Muscle layer of colon (tissue), 2 donors: Measurements from ENCODE around the gene CARMIL3.
"Not testable (repeated sequence)": the region's sequence is repeated elsewhere in the genome, so short reads cannot be mapped to it uniquely, and the experiment has no call there.

Experiments used
- H3K27ac ChIP-seq: one replicate; pipeline ENCODE4 v1.7.0; 2013; ENCODE audit warnings: low read depth, mild to moderate bottlenecking, low read length, moderate library complexity
- H3K27me3 ChIP-seq, 2 donors: one replicate each; pipeline ENCODE4 v1.7.0; 2013; ENCODE audit warnings: low read length in 2 of 2, mild to moderate bottlenecking in 2 of 2; ENCODE audit not compliant: insufficient read depth in 2 of 2, control insufficient read depth in 1 of 2
- H3K36me3 ChIP-seq: one replicate; pipeline ENCODE4 v1.7.0; 2013; ENCODE audit warnings: mild to moderate bottlenecking, low read length; ENCODE audit not compliant: insufficient read depth
- H3K4me1 ChIP-seq: one replicate; pipeline ENCODE4 v1.7.0; 2013; ENCODE audit warnings: mild to moderate bottlenecking, low read length; ENCODE audit not compliant: insufficient read depth
- H3K4me3 ChIP-seq, 2 donors: one replicate each; pipeline ENCODE4 v1.7.0; 2013; ENCODE audit warnings: low read length in 2 of 2, low read depth in 1 of 2, mild to moderate bottlenecking in 1 of 2, moderate library complexity in 1 of 2
- H3K9ac ChIP-seq: one replicate; pipeline ENCODE4 v1.7.0; 2013; ENCODE audit warnings: low read length
- H3K9me3 ChIP-seq: one replicate; pipeline ENCODE4 v1.7.0; 2013; ENCODE audit warnings: mild to moderate bottlenecking, low read length
- donor health status: abdominal sarcoma.
- donor health status: Adenocarcinoma of cecum.

The CARMIL3 gene, protein sequence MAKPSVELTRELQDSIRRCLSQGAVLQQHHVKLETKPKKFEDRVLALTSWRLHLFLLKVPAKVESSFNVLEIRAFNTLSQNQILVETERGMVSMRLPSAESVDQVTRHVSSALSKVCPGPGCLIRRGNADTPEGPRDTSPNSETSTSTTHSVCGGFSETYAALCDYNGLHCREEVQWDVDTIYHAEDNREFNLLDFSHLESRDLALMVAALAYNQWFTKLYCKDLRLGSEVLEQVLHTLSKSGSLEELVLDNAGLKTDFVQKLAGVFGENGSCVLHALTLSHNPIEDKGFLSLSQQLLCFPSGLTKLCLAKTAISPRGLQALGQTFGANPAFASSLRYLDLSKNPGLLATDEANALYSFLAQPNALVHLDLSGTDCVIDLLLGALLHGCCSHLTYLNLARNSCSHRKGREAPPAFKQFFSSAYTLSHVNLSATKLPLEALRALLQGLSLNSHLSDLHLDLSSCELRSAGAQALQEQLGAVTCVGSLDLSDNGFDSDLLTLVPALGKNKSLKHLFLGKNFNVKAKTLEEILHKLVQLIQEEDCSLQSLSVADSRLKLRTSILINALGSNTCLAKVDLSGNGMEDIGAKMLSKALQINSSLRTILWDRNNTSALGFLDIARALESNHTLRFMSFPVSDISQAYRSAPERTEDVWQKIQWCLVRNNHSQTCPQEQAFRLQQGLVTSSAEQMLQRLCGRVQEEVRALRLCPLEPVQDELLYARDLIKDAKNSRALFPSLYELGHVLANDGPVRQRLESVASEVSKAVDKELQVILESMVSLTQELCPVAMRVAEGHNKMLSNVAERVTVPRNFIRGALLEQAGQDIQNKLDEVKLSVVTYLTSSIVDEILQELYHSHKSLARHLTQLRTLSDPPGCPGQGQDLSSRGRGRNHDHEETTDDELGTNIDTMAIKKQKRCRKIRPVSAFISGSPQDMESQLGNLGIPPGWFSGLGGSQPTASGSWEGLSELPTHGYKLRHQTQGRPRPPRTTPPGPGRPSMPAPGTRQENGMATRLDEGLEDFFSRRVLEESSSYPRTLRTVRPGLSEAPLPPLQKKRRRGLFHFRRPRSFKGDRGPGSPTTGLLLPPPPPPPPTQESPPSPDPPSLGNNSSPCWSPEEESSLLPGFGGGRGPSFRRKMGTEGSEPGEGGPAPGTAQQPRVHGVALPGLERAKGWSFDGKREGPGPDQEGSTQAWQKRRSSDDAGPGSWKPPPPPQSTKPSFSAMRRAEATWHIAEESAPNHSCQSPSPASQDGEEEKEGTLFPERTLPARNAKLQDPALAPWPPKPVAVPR (N-terminal part only)

DNA sequence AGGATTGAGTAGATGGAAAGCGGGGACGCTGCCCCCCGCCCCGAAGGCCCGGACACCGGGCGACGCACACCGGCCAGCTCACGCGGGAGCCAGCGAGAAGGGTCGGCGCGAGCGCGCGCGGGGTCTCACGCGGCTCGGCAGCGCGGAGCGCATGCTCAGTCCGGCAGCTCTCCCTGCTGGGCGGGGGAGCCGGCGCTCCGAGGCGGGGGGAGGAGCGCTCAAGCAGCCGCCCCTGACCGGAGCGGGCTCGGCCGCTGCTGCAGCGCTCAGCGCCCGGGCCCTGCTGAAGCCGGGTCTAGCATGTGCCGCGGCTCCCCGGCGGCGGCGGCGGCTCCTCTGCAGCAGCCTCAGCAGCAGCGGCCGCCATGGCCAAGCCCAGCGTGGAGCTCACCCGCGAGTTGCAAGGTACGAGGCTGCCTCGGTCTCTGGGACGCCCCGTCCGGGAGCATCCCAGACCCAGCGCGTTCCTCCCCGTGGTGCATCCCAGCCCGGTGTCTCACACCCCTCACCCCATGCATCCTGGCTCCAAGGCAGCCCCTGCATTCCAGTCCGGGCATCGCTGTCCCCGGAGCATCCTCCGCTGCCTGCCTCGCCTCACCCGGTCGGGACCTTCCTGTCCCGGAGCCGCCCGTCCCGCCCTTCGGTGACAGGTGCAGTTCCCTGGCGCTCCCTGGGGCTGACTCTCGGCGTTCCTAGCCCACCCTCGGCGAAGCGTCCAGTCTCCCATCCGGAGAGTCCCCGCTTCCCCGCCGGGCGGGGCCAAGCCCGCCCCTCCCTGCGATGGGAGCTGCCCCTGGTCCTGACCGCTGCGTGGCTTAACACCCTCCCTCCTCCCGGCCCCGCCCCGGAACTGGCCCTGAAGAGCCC lies at the start of gene CARMIL3:
TSS of gene CARMIL3 (plus strand) at position 221 of the 867 bp plus-strand sequence. CDS start at position 366, 145 bp downstream.
- Histone ChIP-seq H3K27ac (peak within 1 kb of the TSS; percentile 66), H3K36me3 (no peaks in the 10 kb centered on the region), H3K4me3 (peak within 1 kb of the TSS; percentile 33 to 58), H3K4me1 (peaks cover 7% of the 10 kb centered on the region), H3K27me3 (peaks cover 0 to 6% of the 10 kb centered on the region in 2 donors), H3K9ac (no peak within 1 kb of the TSS), H3K9me3 (no peaks in the 10 kb centered on the region)

DNA sequence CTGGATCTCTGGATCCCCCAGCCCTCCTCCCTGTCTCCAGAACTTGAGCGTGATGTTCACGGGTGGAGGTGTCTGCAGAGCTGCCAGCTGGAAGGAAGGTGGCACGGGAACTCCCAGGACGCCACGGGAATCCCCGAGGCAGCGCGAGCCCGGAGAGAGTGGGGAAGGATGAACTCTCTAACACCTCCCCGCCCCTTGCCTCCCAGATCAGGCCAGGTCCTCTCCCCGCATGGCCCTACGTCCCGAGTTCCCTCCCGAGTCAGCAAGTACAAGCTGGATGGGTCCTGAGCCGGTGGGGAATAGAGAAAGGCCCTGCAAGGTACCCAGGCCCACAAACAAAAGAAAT lies 45.4 kb upstream of the CARMIL3 start:
- H3K36me3 ChIP-seq, H3K4me3 ChIP-seq, H3K9ac ChIP-seq, H3K27me3 ChIP-seq, H3K27ac ChIP-seq, H3K9me3 ChIP-seq, H3K4me1 ChIP-seq: not testable (repeated sequence)

DNA sequence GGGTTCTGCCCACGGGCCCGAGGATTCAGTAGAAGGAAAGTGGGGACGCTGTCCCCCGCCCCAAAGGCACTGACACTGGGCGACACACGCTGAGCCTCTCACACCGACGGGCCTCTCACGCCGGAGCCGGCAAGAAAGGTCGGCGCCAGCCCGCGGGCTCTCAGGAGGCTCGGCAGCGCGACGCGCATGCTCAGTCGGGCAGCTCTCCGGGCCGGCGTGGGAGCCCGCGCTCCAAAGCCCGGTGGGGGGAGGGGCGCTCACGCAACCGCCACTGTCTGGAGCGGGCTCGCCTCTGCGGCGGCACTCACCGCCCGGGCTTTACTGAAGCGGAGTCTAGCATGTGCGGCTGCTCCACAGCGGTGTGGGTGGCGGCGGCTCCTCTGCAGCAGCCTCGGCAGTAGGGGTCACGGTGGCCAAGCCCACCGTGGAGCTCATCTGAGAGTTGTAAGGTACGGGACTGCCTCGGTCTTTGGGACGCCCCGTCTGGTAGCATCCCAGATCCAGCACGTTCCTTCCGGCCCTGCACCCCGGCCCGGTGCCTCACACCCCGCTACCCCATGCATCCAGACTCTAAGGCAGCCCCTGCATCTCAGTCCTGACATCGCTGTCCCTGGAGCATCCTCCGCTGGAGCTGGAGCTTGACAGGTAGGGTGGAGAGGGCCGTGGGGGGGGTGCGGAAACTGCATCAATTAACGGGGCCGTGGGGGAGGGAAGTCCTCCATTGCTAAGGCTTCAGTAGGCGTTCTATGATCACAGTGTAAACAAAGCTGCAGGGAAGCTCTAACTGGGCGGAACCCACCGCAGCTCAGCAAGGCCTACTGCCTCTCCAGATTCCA lies 44.8 kb upstream of the CARMIL3 start:
- not testable (repeated sequence) for H3K9me3 ChIP-seq, H3K27ac ChIP-seq, H3K9ac ChIP-seq

DNA sequence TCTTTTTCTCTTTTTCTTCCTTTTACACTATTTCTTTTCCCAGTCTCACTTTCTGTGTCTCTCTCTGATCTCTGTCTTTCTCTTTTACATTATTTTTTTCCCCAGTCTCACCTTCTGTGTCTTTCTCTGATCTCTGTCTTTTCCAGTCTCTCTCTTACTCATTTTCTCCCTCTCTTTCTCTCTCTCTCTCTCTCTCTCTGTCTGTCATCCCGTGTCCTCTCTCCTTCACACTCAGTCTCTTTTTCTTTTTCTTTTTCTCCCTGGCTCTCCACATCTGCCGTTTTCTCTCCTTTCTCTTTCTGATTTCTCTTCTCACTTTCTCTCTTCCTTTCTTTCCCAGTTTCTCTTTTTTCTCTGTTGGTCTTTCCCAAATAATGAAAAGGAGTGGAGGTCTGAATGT lies 40.8 kb upstream of the CARMIL3 start:
- Histone ChIP-seq H3K27me3 (no peaks in the 10 kb centered on the region), H3K36me3 (no peaks in the 10 kb centered on the region), H3K9ac (no peak overlapping the region), H3K9me3 (no peaks in the 10 kb centered on the region), H3K27ac (no peak overlapping the region), H3K4me1 (peaks cover 7% of the 10 kb centered on the region), H3K4me3 (no peak overlapping the region)

More for the DNA sequence above, 44.8 kb upstream of the CARMIL3 start:
- not testable (repeated sequence) for H3K4me3 ChIP-seq, H3K4me1 ChIP-seq, H3K27me3 ChIP-seq, H3K36me3 ChIP-seq

DNA sequence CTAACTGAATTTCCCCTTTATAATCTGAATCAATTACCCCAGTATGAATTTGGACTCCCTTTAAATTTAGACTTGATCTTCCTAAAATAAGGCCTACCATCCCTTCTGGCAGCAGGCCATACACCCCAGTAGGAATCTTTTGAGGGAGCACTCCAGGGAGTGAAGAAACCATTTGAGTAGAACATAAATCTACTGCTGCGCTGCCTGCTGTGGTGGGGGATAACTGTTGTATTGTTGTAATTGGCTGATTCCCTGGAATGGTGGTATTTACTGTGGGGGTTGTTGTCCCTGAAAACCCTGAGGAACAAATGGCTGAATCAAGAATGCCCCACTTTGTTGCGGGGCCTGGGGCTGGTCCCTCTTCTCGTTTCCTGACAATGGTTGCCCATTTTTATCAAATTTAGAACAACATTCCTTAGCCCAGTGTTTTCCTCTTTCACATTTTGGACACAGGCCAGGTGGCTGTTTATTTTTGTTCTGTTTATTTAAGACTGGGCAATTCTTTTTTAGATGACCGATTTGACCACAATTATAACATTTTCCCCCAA lies 39.0 kb upstream of the CARMIL3 start:
- not testable (repeated sequence) for H3K9ac ChIP-seq, H3K36me3 ChIP-seq, H3K4me1 ChIP-seq, H3K4me3 ChIP-seq, H3K27ac ChIP-seq, H3K27me3 ChIP-seq, H3K9me3 ChIP-seq

DNA sequence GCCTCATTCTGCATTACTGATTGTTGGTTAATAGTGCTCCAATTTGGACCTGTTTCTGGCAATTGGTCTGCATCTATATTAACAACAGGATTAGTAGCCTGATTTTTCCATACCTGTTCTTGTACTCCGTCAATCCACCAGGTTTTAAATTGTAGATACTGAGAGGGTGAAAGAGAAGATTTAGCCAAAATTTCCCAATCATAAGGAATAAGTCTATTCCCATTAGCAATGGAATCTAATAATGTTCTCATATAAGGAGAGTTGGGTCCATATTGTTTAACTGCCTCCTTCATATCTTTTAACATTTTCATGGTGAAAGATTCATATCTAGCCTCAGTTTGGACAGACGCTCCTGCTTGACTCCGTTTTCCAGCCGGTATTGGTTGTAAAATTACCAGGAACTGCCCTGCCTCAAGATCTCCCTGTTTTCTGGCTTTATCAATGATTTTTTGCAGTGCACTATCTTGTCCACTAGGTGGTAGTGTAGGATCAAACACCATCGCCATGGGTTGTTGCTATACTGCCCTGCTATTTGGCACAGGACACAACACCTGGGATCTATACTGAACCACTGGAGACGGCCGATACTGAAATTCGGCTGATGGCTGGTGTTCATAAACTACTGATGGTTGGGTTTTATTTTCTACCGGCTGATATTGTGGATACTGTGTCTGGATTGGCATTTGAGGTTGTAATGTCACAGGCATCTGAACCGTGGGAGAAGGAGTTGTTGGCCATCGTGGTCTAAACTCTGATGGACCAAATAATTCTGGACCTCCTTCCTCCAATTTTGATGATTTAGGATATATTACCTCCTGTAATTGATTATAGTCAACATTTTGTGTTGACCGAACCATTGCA lies 37.9 kb upstream of the CARMIL3 start:
- H3K4me3 ChIP-seq, result no peak overlapping the region
- no peak overlapping the region for H3K27ac ChIP-seq
- no peaks in the 10 kb centered on the region for H3K9me3 ChIP-seq
- H3K9ac ChIP-seq, result no peak overlapping the region
- peaks cover 7% of the 10 kb centered on the region for H3K4me1 ChIP-seq
- H3K36me3 ChIP-seq, result no peaks in the 10 kb centered on the region
- no peaks in the 10 kb centered on the region for H3K27me3 ChIP-seq

DNA sequence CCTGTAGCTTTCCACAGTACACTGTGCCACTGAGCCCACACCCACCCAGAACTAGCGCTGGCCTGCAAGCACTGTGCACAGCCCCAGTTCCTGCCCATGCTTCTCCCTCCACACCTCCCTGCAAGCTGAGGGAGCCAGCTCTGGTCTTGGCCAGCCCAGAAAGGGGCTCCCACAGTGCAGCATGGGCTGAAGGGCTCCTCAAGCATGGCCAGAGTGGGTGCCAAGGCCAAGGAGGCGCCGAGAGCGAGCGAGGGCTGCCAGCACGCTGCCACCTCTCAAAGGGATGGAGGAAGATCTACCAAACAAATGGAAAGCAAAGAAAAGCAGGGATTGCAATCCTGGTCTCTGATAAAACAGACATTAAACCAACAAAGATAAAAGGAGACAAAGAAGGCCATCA lies 36.1 kb upstream of the CARMIL3 start:
- not testable (repeated sequence) for H3K36me3 ChIP-seq, H3K4me1 ChIP-seq, H3K27me3 ChIP-seq, H3K4me3 ChIP-seq, H3K9ac ChIP-seq, H3K27ac ChIP-seq, H3K9me3 ChIP-seq

DNA sequence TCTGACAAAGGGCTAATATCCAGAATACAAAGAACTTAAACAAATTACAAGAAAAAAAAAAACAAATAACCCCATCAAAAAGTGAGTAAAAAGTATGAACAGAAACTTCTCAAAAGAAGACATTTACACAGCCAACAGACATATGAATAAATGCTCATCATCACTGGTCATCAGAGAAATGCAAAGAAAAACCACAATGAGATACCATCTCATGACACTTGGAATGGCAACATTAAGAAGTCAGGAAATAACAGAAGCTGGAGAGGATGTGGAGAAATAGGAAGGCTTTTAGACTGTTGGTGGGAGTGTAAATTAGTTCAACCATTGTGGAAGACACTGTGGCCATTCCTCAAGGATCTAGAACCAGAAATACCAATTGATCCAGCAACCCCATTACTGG lies 32.8 kb upstream of the CARMIL3 start:
- H3K27me3 ChIP-seq, H3K9ac ChIP-seq, H3K4me1 ChIP-seq, H3K9me3 ChIP-seq, H3K4me3 ChIP-seq, H3K27ac ChIP-seq, H3K36me3 ChIP-seq: not testable (repeated sequence)

DNA sequence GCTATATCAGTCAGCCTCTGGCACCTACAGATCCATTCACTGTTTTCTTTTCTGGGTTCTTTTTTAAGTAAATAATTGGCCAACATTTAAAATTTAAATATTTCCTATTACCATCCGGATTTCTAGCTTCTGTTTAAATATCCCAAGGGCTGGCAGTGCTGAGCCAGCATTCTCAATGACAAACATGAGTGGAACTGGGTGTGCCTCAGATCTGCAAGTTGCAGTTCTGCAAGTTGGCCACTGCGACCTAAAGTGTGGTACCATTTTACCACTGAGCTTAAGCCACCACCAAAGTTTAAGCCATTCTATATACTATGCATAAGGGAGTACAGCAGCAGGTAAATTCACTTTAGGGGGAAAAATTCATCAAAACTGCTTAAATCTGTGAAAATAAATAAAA lies 31.9 kb upstream of the CARMIL3 start:
- not testable (repeated sequence) for H3K9ac ChIP-seq, H3K36me3 ChIP-seq, H3K27me3 ChIP-seq, H3K27ac ChIP-seq, H3K4me1 ChIP-seq, H3K9me3 ChIP-seq, H3K4me3 ChIP-seq
